NCI-H146 treated with DMSO at 0.1 percent for 48 hours (cell line): ENCODE data around the gene CD22.

Source experiments
- DNase-seq: peaks from one replicate; lab custom pipeline; 2025; ENCODE audit not compliant: unreplicated experiment; lab: John Stamatoyannopoulos, UW

The CD22 gene

DNA sequence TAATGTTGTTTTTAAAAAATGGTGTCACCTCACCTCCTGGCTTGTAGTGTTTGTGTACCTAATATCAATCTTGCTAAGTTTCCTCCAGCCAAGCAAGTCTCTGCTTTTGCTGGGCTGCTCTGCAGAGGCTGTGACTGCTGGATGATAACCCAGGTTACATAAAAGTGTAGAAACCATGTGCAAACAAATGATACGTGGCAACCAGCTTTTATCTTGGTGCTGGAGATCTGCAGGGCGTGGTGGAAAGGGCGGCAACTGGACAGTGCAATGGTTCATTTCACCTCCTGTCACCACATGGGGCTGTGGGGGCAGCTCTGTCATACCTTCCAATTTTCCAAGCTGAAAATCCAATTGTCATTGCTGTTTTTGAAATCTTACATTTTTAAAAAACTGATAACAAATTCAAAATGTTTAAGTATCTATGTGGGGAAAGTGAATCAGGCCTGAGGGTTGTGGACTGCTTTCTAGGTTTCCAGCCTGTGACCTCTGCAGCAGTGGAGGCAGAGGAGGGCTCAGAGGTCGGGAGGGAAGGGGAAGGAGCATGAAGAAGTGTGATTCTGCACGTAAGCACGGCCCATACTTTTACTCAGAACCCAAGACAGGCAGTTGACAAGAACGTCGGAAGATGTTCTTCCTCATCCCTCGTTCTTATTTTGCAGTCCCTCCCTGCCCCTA is 51.6 kb downstream of the CD22 start:
- no peak for DNase-seq

DNA sequence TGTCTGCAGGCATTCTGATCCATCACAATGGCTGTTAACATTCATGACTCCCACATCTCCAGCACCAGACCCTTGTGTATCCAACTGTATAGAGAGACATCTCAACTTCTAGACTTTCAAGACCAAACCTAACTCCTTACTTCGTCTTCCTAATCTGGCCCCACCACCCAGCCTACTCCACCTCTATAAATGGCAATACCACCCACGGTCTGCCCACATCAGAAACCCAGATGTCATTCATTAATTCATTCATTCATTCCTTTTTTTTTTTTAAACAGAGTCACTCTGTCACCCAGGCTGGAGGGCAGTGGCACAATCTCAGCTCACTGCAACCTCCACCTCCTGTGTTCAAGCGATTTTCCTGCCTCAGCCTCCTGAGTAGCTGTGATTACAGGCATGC is 52.3 kb downstream of the CD22 start:
- no peak for DNase-seq

GRCh38 chr19:35381926-35382325 is 52.9 kb downstream of the CD22 start:
- no peak for DNase-seq

DNA sequence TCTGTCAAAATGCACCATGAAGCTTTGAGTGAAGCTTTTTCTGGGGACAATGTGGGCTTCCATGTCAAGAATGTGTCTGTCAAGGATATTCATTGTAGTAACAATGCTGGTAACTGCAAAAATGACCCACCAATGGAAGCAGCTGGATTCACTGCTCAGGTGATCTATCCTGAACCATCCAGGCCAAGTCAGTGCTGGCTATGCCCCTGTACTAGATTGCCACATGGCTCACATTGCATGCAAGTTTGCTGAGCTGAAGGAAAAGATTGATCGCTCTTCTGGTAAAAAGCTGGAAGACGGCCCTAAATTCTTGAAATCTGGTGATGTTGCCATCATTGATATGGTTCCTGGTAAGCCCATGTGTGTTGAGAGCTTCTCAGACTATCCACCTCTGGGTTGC is 54.5 kb downstream of the CD22 start:
- no peak for DNase-seq

GRCh38 chr19:35388277-35389054 is 59.5 kb downstream of the CD22 start:
- DNase-seq, result no peak

GRCh38 chr19:35389192-35389861 is 60.3 kb downstream of the CD22 start:
- no peak for DNase-seq

- DNase-seq, result no peak
Measured at GRCh38 chr19:35392742-35393715, 64.0 kb downstream of the CD22 start.

DNA sequence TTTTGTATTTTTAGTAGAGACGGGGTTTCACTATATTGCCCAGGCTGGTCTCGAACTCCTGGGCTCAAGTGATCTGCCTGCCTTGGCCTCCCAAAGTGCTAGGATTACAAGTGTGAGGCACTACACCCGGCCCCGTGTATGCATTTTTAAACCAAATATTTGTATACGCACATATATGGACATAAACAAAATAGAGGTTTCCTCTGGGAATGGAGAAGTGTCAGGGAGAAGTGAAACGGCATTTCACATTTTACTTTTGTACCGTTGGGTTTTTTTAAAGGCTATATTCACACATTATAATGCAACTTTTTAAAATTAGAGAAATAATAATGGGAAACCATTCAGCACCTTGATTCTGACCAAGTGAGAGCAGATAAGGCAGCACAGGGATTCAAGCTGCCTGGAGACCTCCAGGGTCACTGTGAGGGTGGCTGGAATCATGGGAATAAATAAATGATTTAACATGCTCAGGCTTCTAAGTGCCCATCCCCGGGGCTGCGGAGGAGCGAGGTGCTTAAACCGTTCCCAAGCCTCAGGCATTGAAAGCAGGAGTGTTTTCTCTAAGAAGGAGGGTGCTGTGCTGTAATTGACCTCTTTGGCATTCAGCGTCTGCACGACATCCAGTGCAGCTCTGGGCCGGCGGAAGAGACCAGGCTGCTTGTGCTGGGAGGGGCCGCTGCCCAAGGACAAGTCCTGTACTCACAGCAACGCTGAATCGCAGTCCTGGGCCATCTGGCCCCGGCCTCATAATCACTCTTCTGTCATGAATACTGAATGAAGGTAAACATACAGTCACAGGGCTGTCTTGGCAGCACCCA is 66.6 kb downstream of the CD22 start:
- DNase-seq, result no peak

DNA sequence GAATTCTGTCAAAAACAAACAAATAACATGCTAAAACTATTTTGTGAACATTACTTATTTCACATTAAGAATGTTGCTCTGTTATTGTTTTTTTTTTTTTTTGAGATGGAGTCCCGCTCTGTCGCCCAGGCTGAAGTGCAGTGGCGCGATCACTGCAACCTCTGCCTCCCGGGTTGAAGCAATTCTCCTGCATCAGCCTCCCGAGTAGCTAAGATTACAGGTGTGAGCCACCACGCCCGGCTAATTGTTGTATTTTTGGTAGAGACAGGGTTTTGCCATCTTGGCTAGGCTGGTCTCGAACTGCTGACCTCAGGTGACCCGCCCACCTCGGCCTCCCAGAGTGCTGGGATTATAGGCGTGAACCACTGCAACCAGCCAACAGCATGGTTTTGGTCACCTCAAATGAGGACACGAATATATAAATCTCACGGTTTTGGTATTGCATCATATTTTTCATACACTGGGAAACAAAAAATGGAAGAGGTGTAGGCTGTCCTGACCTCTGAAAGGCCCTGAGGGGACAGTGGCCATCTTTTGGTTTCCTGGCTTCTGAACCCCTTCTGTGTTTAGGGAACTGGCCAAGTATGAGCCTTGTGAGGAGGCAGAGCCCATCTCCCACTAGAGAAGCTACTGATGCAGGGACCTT is 67.4 kb downstream of the CD22 start:
- no peak for DNase-seq
